H1 (cell line): ENCODE measurements around the gene CNN3. TPM values are rescaled to one million over a fixed set of nuclear protein-coding genes. Genes with fewer than 3 reads are reported as not detected.

ENCODE experiments used
- CTCF ChIA-PET: fragments of 300-600 bp; sonication (Branson Sonifier 250); formaldehyde crosslinking; loops from one replicate; lab custom pipeline; 2021; ENCODE audit not compliant: partially characterized antibody; lab: Charles Lee
- POLR2A ChIA-PET: fragments of 300-600 bp; sonication (Branson Sonifier 250); formaldehyde crosslinking; loops from one replicate; lab custom pipeline; 2021; ENCODE audit warnings: inconsistent platforms; ENCODE audit not compliant: partially characterized antibody; lab: Charles Lee
- DNase-seq, 2 experiments: peaks; one replicate each; pipeline versions ENCODE4 v3.0.0 to v3.0.0-alpha.2; 2010 to 2022; ENCODE audit warnings: low spot score in 2 of 2, low read depth in 1 of 2, mixed read lengths in 1 of 2
- FAIRE-seq: peaks from 2 replicates; lab custom pipeline; 2011; peaks lifted over from hg19 to GRCh38; lab: Jason Lieb, UNC
- H2AFZ ChIP-seq: 2 replicates; pipeline ENCODE4 v1.8.1; 2012; ENCODE audit warnings: low read length, inconsistent platforms
- H2AK5ac ChIP-seq: 2 replicates; pipeline ENCODE4 v1.6.1; 2013; ENCODE audit warnings: low read depth, low read length
- H2BK120ac ChIP-seq: replicated peaks from 2 replicates; pipeline ENCODE3; 2013; ENCODE audit warnings: low read depth, low read length, inconsistent platforms
- H2BK12ac ChIP-seq: 2 replicates; pipeline ENCODE4 v1.6.1; 2013; ENCODE audit warnings: low read depth, low read length
- H2BK15ac ChIP-seq: 2 replicates; pipeline ENCODE4 v1.6.1; 2013; ENCODE audit warnings: low read length
- H2BK20ac ChIP-seq: 2 replicates; pipeline ENCODE4 v1.6.1; 2013; ENCODE audit warnings: low read length
- H2BK5ac ChIP-seq: 2 replicates; pipeline ENCODE4 v1.6.1; 2013; ENCODE audit warnings: low read depth, low read length
- H3K14ac ChIP-seq: 2 replicates; pipeline ENCODE4 v1.6.1; 2013; ENCODE audit warnings: inconsistent platforms; ENCODE audit not compliant: insufficient read length
- H3K18ac ChIP-seq: 2 replicates; pipeline ENCODE4 v1.6.1; 2013; ENCODE audit warnings: low read length; ENCODE audit errors: extremely low read depth
- H3K23ac ChIP-seq: 2 replicates; pipeline ENCODE4 v1.6.1; 2013; ENCODE audit warnings: inconsistent platforms; ENCODE audit not compliant: insufficient read length
- H3K23me2 ChIP-seq: 2 replicates; pipeline ENCODE4 v1.6.1; 2013; ENCODE audit warnings: low read depth, low read length
- H3K27ac ChIP-seq: 2 replicates; pipeline ENCODE4 v1.6.1; 2011; ENCODE audit warnings: low read depth, low read length, inconsistent platforms
- H3K27me3 ChIP-seq, 4 experiments: replicated peaks in 1 of 4; 1 replicate in 1 of 4; 2 replicates in 3 of 4; pipeline versions ENCODE4 v1.6.1 to v1.8.1; 2011 to 2013; ENCODE audit warnings: low read length in 3 of 4, mild to moderate bottlenecking in 3 of 4, inconsistent platforms in 2 of 4, mixed read lengths in 2 of 4, moderate library complexity in 1 of 4; ENCODE audit not compliant: control insufficient read depth in 3 of 4, insufficient read depth in 3 of 4; ENCODE audit errors: extremely low read depth in 1 of 4
- H3K36me3 ChIP-seq, 4 experiments: 2 replicates each; pipeline versions ENCODE4 v1.6.1 to v1.8.1; 2011 to 2013; ENCODE audit warnings: mild to moderate bottlenecking in 4 of 4, low read length in 3 of 4, moderate library complexity in 2 of 4, control low read depth in 1 of 4, inconsistent platforms in 1 of 4; ENCODE audit not compliant: insufficient read depth in 4 of 4, control insufficient read depth in 2 of 4
- H3K4ac ChIP-seq: replicated peaks from 2 replicates; pipeline ENCODE3; 2013; ENCODE audit warnings: low read length, low read depth, mixed read lengths, inconsistent platforms; ENCODE audit not compliant: insufficient read length
- H3K4me1 ChIP-seq, 4 experiments: replicated peaks in 1 of 4; 1 replicate in 1 of 4; 2 replicates in 3 of 4; pipeline versions ENCODE4 v1.6.1 to v1.8.1; 2011 to 2013; ENCODE audit warnings: low read length in 3 of 4, inconsistent platforms in 2 of 4, mixed read lengths in 1 of 4; ENCODE audit not compliant: insufficient read depth in 4 of 4, control insufficient read depth in 3 of 4
- H3K4me2 ChIP-seq, 2 experiments: 2 replicates each; pipeline versions ENCODE4 v1.6.1 to v1.8.1; 2011 to 2013; ENCODE audit warnings: low read depth in 2 of 2, low read length in 2 of 2, control low read depth in 1 of 2, inconsistent platforms in 1 of 2, mild to moderate bottlenecking in 1 of 2; ENCODE audit not compliant: insufficient read depth in 1 of 2
- H3K4me3 ChIP-seq, 4 experiments: fragments of 200-600, 300-600 bp in 1 of 4; sonication (generic), shearing (Covaris generic), sonication (Bioruptor Twin) in 1 of 4; 2 replicates each; pipeline versions ENCODE4 v1.5.1 to v1.8.1; 2011 to 2016; ENCODE audit warnings: low read length in 4 of 4, low read depth in 3 of 4, control low read depth in 2 of 4, inconsistent platforms in 2 of 4, mild to moderate bottlenecking in 2 of 4, mixed read lengths in 1 of 4, moderate library complexity in 1 of 4; ENCODE audit not compliant: insufficient read depth in 2 of 4; ENCODE audit errors: extremely low read depth in 1 of 4
- H3K56ac ChIP-seq: replicated peaks from 2 replicates; pipeline ENCODE3; 2013; ENCODE audit warnings: low read depth, mild to moderate bottlenecking, mixed read lengths, low read length, inconsistent platforms; ENCODE audit not compliant: insufficient read length
- H3K79me1 ChIP-seq: 2 replicates; pipeline ENCODE4 v1.6.1; 2013; ENCODE audit warnings: low read depth, low read length, control low read depth
- H3K79me2 ChIP-seq, 2 experiments: 2 replicates each; pipeline versions ENCODE4 v1.6.1 to v1.8.1; 2012 to 2013; ENCODE audit warnings: low read length in 2 of 2, mild to moderate bottlenecking in 2 of 2, inconsistent platforms in 1 of 2; ENCODE audit not compliant: insufficient read depth in 2 of 2, control insufficient read depth in 1 of 2
- H3K9ac ChIP-seq, 4 experiments: replicated peaks in 1 of 4; 1 replicate in 1 of 4; 2 replicates in 3 of 4; pipeline versions ENCODE4 v1.6.1 to v1.8.1; 2011 to 2013; ENCODE audit warnings: low read depth in 3 of 4, low read length in 3 of 4, control low read depth in 2 of 4, mild to moderate bottlenecking in 2 of 4, moderate library complexity in 2 of 4, inconsistent platforms in 1 of 4; ENCODE audit errors: extremely low read depth in 1 of 4
- H3K9me3 ChIP-seq, 2 experiments: 2 replicates each; pipeline versions ENCODE4 v1.6.1 to v1.8.1; 2012 to 2013; ENCODE audit warnings: mild to moderate bottlenecking in 2 of 2, moderate library complexity in 2 of 2, control low read depth in 1 of 2, inconsistent platforms in 1 of 2, low read depth in 1 of 2, low read length in 1 of 2, mixed read lengths in 1 of 2; ENCODE audit not compliant: insufficient read depth in 2 of 2
- H4K20me1 ChIP-seq, 2 experiments: replicated peaks in 1 of 2; 2 replicates each; pipeline versions ENCODE3 to v1.8.1; 2011 to 2013; ENCODE audit warnings: inconsistent platforms in 2 of 2, low read length in 2 of 2, mild to moderate bottlenecking in 1 of 2; ENCODE audit not compliant: insufficient read depth in 2 of 2, control insufficient read depth in 1 of 2
- H4K5ac ChIP-seq: 2 replicates; pipeline ENCODE4 v1.6.1; 2013; ENCODE audit warnings: low read length, low read depth, mixed read lengths, inconsistent platforms; ENCODE audit not compliant: insufficient read length
- H4K8ac ChIP-seq: 2 replicates; pipeline ENCODE4 v1.8.0; 2013; ENCODE audit warnings: mild to moderate bottlenecking, moderate library complexity, low read length, inconsistent platforms; ENCODE audit not compliant: insufficient read depth; ENCODE audit errors: extremely low read depth
- H4K91ac ChIP-seq: replicated peaks from 2 replicates; pipeline ENCODE3; 2013; ENCODE audit warnings: low read length, mixed read lengths, inconsistent platforms; ENCODE audit not compliant: insufficient read length
- CEBPB ChIP-seq: IDR thresholded peaks from 2 replicates; pipeline ENCODE4 v1.6.1; 2012; ENCODE audit warnings: low read depth, low read length
- CHD2 ChIP-seq: IDR thresholded peaks from 2 replicates; pipeline ENCODE4 v1.6.1; 2012; ENCODE audit warnings: low read length, improper control_type of control experiment
- POLR2AphosphoS5 ChIP-seq: IDR thresholded peaks from 2 replicates; pipeline ENCODE4 v1.6.1; 2011; ENCODE audit warnings: low read depth, low read length
- WGBS, 2 experiments: shearing (Covaris generic) in 1 of 2; methylation state at CpG; one replicate each; pipeline versions ENCODE4 v1.1.6 to v1.1.7; 2013 to 2015; ENCODE audit warnings: low lambda C conversion rate in 2 of 2, mixed read lengths in 2 of 2, inconsistent platforms in 1 of 2, low coverage in 1 of 2, missing lambda C conversion rate in 1 of 2; ENCODE audit not compliant: insufficient replicate concordance in 2 of 2, insufficient coverage in 1 of 2, insufficient read length in 1 of 2; ENCODE audit errors: extremely low coverage in 1 of 2, missing lambda C conversion rate in 1 of 2; 5-methylcytosine and 5-hydroxymethylcytosine counted together
- polyA plus RNA-seq, 7 experiments: library from polyadenylated mRNA; depleted of rRNA in 3 of 7; stranded (reverse) in 5 of 7; unstranded in 2 of 7; fragments of >200 nt in 5 of 7; fragments of 200-250 nt in 2 of 7; gene quantifications; 1 replicate in 5 of 7; 2 replicates in 1 of 7; 4 replicates in 1 of 7; pipeline versions ENCODE4 v1.2.1 to v1.2.3, GENCODE V29; 2011 to 2013; ENCODE audit warnings: missing spikeins in 2 of 7, mixed read lengths in 2 of 7
- total RNA-seq: library from RNA; stranded (reverse); fragmentation: NEBNext Ultra II Directional; extraction: Animal tissue kit (Norgen Biotek cat#: 25700); gene quantifications from 2 replicates; pipeline ENCODE4 v1.2.1, GENCODE V29; 2021

Gene CNN3
- total and polyA plus RNA-seq, 2 of the 8 experiments (the other 6 are each of a cell fraction or from before 2014, with no cell fraction given) = 134 to 266 TPM

- no peak overlapping the region for H3K9ac ChIP-seq
- no peak overlapping the region for H2BK5ac ChIP-seq
- no peak overlapping the region for H3K23ac ChIP-seq
- no peak overlapping the region for H2BK20ac ChIP-seq
- no peak overlapping the region for H2AFZ ChIP-seq
- no peaks in the 10 kb centered on the region for H3K27me3 ChIP-seq
- H3K4me3 ChIP-seq = no peak overlapping the region
- H2AK5ac ChIP-seq = no peak overlapping the region
- H2BK120ac ChIP-seq = no peak overlapping the region
- no peaks in the 10 kb centered on the region for H3K23me2 ChIP-seq
- no peak overlapping the region for H2BK15ac ChIP-seq
- H3K4ac ChIP-seq = no peak overlapping the region
- no peak overlapping the region for H4K5ac ChIP-seq
- H3K79me1 ChIP-seq = no peaks in the 10 kb centered on the region
- peak; percentile 7 for FAIRE-seq
- H2BK12ac ChIP-seq = no peak overlapping the region
- CTCF ChIA-PET = interaction anchor here (2.0 kb wide), 1 partner anchor 106 kb away, joined by 5 read pairs; no protein-coding TSS in a partner anchor
- H3K14ac ChIP-seq = no peak overlapping the region
- WGBS, 2 experiments = 50% methylated on average over 1 of the region's 1 CpG; no CpG with 5 or more reads in 1 of the 2 experiments
- no peaks in the 10 kb centered on the region for H4K20me1 ChIP-seq
- H4K8ac ChIP-seq = no peak overlapping the region
- no peak overlapping the region for H3K27ac ChIP-seq
- peaks cover 2 to 20% (median 10%) of the 10 kb centered on the region in 4 experiments; a peak in 4 of 7 replicates for H3K4me1 ChIP-seq
- no peak overlapping the region for H3K18ac ChIP-seq
- POLR2A ChIA-PET = interaction anchor here (1.0 to 2.1 kb wide), 4 partner anchors 10 to 17 kb away, joined by 3 to 10 read pairs (median 6); no protein-coding TSS in a partner anchor
- no peak overlapping the region for H3K56ac ChIP-seq
- no peaks in the 10 kb centered on the region for H3K79me2 ChIP-seq
- H4K91ac ChIP-seq = no peak overlapping the region
- no peak for DNase-seq
- H3K9me3 ChIP-seq = no peaks in the 10 kb centered on the region
- no peak overlapping the region for H3K4me2 ChIP-seq
- TF ChIP-seq CEBPB = no peak
- TF ChIP-seq CHD2 = no peak
- TF ChIP-seq POLR2AphosphoS5 = no peak
- H3K36me3 ChIP-seq = peaks cover 0 to 4% (median 2%) of the 10 kb centered on the region in 4 experiments; a peak in 3 of 8 replicates
Measured at GRCh38 chr1:94937820-94938219, 10.9 kb upstream of the CNN3 start.
